B cell (primary cell): ENCODE measurements around the gene CEP295NL.

Source experiments
- EZH2 ChIP-seq: IDR thresholded peaks from 2 replicates; pipeline ENCODE4 v1.6.1; 2012; ENCODE audit warnings: borderline replicate concordance, low read depth, mild to moderate bottlenecking, moderate library complexity, low read length; ENCODE audit not compliant: insufficient read depth, poor library complexity, severe bottlenecking
- TF ChIP-seq, protein P1 (sequence below): fragments of 200-600 bp; IDR thresholded peaks from one replicate; pipeline ENCODE4 v1.8.0; 2022; ENCODE audit warnings: antibody characterized with exemption, mild to moderate bottlenecking

DNA sequence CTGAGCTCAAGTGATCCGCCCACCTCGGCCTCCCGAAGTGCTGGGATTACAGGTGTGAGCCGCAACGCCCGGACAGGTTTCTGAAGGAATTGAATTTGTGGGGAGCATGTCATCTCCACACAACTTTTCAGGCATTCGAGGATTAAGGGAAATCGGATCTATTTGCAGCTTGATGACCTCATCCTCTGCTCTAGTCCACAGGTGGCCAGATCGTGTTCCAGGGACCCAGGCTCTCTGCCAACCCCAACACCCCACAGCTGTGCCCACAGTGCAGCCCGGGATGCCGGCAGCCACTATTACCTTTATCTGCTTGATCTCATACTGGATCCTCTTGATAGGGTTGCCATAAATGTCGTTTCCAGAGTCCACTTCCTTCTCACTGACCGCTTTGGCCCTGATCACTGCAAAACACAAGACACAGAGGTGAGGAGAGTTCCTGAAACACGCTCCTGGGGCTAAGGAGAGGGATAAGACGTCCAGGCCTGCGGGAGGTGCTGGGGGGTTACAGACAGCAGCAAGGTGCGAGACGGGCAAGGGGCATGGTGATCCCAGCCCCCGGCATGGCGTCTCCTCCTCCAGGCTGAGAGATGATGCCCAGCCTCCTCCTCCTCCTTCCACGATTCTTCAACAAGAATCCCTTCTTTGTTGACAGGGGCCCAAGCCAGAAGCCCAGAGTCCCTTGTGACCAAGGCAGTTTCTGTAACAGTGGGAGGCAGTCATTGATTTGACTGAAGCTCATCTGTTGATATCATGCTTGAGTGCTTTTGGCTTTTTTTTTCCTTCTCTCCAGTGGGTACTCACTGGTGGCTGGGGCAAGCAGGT lies 29.3 kb downstream of the CEP295NL start:
- TF ChIP-seq, protein P1, sequence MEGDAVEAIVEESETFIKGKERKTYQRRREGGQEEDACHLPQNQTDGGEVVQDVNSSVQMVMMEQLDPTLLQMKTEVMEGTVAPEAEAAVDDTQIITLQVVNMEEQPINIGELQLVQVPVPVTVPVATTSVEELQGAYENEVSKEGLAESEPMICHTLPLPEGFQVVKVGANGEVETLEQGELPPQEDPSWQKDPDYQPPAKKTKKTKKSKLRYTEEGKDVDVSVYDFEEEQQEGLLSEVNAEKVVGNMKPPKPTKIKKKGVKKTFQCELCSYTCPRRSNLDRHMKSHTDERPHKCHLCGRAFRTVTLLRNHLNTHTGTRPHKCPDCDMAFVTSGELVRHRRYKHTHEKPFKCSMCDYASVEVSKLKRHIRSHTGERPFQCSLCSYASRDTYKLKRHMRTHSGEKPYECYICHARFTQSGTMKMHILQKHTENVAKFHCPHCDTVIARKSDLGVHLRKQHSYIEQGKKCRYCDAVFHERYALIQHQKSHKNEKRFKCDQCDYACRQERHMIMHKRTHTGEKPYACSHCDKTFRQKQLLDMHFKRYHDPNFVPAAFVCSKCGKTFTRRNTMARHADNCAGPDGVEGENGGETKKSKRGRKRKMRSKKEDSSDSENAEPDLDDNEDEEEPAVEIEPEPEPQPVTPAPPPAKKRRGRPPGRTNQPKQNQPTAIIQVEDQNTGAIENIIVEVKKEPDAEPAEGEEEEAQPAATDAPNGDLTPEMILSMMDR, result no peak
- TF ChIP-seq EZH2, result no peak
